Type B pancreatic cell (in vitro differentiated cells): ENCODE measurements around the gene BLID. TPM values are rescaled to one million over a fixed set of nuclear protein-coding genes. Genes with fewer than 3 reads are reported as not detected.

Experiments used
- DNase-seq: peaks from one replicate; pipeline ENCODE4 v3.0.0; 2021; ENCODE audit warnings: mixed read lengths; ENCODE audit not compliant: unreplicated experiment; ENCODE audit errors: extremely low spot score
- H3K27ac Mint-ChIP-seq: 2 replicates; pipeline ENCODE4 v1.8.0; 2021; ENCODE audit warnings: mild to moderate bottlenecking, mixed read lengths
- H3K27me3 Mint-ChIP-seq: 2 replicates; pipeline ENCODE4 v1.8.0; 2021; ENCODE audit warnings: mixed read lengths
- H3K36me3 Mint-ChIP-seq: 2 replicates; pipeline ENCODE4 v1.8.0; 2021; ENCODE audit warnings: mixed read lengths
- H3K4me1 Mint-ChIP-seq: one replicate; pipeline ENCODE4 v1.8.0; 2021; ENCODE audit warnings: mixed read lengths; ENCODE audit not compliant: unreplicated experiment
- H3K4me3 Mint-ChIP-seq: 2 replicates; pipeline ENCODE4 v1.8.0; 2021; ENCODE audit warnings: mild to moderate bottlenecking, mixed read lengths
- H3K9me3 Mint-ChIP-seq: 2 replicates; pipeline ENCODE4 v1.8.0; 2021; ENCODE audit warnings: mixed read lengths
- total RNA-seq: library from RNA; stranded (reverse); gene quantifications from 2 replicates; pipeline ENCODE4 v1.2.1, GENCODE V29; 2021; ENCODE audit warnings: low replicate concordance
- TF ChIP-seq, protein P1 (sequence below): fragments of 200-600 bp; sonication (generic); conservative IDR thresholded peaks from 2 replicates; pipeline ENCODE4 v1.5.0; 2021; ENCODE audit warnings: antibody characterized with exemption, mild to moderate bottlenecking

Gene BLID
- total RNA-seq, 1 donor from 2014 or later, result 0.48 TPM

DNA sequence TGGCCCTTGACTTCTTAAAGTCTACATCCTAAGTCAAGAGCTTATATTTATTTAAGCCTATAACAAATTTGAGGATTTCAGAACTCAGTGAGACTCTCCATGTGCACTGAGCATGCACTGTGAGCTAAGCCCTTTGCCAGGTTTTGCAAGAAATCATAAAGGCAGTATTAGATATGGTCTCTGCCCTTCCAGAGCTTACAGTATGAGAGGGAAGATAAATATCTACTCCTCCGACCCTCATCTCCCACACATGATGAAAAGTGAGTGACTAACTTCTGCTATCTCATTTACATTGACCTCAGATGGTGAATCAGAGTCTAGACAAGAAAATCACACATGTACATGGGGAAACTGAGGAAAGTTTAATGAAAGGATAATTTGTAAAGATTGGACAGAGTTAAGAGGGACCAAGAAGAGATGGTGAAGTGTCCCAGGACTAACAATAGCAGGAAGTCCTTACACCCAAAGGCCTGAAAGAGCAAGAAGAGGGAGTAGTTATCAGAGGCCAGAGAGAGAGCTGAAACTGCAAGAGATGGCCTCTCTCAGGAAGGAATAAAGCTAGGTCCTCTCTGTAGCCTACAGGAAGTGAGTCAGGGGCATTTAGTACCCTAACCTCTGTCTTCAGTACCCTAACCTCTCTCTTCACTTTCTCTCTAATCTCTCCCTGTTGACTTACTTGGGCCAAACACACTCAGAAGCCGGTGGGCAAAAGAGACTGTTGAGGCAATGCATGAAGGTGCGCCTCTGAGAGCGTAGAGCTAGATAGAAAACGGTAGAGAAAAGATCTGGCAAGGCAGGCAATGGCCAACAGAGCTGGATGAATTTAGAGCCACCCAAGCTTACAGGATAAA is 23.0 kb upstream of the BLID start:
- TF ChIP-seq, protein P1, sequence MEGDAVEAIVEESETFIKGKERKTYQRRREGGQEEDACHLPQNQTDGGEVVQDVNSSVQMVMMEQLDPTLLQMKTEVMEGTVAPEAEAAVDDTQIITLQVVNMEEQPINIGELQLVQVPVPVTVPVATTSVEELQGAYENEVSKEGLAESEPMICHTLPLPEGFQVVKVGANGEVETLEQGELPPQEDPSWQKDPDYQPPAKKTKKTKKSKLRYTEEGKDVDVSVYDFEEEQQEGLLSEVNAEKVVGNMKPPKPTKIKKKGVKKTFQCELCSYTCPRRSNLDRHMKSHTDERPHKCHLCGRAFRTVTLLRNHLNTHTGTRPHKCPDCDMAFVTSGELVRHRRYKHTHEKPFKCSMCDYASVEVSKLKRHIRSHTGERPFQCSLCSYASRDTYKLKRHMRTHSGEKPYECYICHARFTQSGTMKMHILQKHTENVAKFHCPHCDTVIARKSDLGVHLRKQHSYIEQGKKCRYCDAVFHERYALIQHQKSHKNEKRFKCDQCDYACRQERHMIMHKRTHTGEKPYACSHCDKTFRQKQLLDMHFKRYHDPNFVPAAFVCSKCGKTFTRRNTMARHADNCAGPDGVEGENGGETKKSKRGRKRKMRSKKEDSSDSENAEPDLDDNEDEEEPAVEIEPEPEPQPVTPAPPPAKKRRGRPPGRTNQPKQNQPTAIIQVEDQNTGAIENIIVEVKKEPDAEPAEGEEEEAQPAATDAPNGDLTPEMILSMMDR, result no peak
- no peak overlapping the region for H3K27ac Mint-ChIP-seq
- H3K36me3 Mint-ChIP-seq, result peaks cover 4% of the 10 kb centered on the region
- H3K9me3 Mint-ChIP-seq, result no peaks in the 10 kb centered on the region
- H3K27me3 Mint-ChIP-seq, result peaks cover 7% of the 10 kb centered on the region
- H3K4me1 Mint-ChIP-seq, result peaks cover 17% of the 10 kb centered on the region
- no peak for DNase-seq
- H3K4me3 Mint-ChIP-seq, result no peak overlapping the region

DNA sequence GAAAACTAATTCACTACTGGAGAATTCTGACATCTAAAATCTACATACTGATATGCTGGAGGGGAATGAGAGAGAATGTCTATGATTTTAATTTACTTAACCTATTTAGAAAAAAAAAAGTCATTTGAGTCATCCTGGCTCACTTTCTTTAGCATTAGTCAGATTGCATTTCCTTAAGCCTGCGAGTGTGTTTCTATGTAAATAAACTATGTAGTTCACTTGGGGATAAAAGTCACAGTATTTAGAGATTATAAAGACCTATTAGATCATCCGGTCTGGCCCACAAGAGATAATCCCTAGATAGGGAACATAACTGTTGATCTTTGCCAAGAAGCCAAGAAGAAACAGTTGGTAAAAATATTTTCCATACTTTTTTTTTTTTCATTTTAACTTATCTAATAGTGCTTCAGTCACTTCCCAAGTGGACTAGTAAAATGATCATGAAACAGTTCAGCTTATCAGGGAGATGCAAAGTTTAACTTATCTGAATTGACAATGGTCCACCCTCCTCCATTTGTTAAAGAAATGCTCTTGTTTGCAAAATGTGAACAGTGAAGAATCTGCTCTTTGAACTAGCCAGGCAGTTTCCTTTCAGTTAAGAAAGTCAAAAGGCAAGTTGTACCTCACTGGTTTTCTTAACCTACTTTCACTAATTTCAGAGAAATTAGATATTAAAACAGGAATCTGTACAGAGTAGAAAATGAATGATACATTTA is 21.2 kb upstream of the BLID start:
- DNase-seq, result no peak
- Mint-ChIP-seq H3K4me3 (no peak overlapping the region), H3K27me3 (peaks cover 7% of the 10 kb centered on the region), H3K9me3 (no peaks in the 10 kb centered on the region), H3K4me1 (peaks cover 17% of the 10 kb centered on the region), H3K27ac (no peak overlapping the region), H3K36me3 (peaks cover 4% of the 10 kb centered on the region)
- TF ChIP-seq, protein P1, result no peak

DNA sequence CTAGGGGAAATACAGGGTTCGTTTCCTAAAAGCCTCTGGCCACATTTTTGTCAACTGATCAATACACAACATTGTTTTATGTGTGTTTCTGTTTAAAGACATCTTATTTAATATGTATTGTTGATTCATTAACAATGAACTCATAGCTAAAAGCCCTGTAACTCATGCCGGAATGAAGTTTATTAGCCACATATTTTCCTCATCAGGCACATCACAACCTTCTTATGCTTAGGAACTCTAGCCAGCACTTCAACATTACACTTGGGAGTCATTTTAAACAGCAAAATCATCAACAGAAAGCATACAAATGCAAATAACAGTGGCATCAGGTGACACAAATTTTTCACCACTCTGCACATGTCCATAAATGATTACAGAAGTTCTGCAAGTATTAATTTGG is 15.1 kb upstream of the BLID start:
- Mint-ChIP-seq H3K4me3 (no peak overlapping the region), H3K4me1 (no peaks in the 10 kb centered on the region), H3K9me3 (no peaks in the 10 kb centered on the region), H3K36me3 (no peaks in the 10 kb centered on the region), H3K27me3 (no peaks in the 10 kb centered on the region), H3K27ac (no peak overlapping the region)
- no peak for DNase-seq
- TF ChIP-seq, protein P1, result no peak

DNA sequence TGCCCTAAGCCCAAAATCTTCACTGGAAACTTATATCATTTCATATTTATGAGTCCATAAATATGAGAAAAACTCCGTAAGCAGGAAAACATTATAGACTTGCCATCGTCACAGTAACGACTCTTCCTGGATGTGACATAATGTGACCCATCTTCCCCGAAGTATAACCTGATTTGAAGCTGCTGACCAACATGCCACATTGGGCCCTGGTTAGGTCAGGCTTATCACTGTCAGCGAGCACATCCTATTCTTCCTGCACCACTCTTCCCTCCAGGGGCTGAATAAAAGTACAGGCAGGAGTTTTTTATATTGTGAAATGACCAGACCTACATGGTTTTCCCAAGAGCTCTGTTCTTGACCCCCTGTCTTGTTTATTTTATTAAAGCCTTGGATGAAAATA is 12.1 kb upstream of the BLID start:
- DNase-seq, result no peak
- H3K27ac Mint-ChIP-seq, result no peak overlapping the region
- H3K9me3 Mint-ChIP-seq, result no peaks in the 10 kb centered on the region
- no peaks in the 10 kb centered on the region for H3K4me1 Mint-ChIP-seq
- no peaks in the 10 kb centered on the region for H3K36me3 Mint-ChIP-seq
- H3K4me3 Mint-ChIP-seq, result no peak overlapping the region
- H3K27me3 Mint-ChIP-seq, result no peaks in the 10 kb centered on the region
- TF ChIP-seq, protein P1, result no peak

DNA sequence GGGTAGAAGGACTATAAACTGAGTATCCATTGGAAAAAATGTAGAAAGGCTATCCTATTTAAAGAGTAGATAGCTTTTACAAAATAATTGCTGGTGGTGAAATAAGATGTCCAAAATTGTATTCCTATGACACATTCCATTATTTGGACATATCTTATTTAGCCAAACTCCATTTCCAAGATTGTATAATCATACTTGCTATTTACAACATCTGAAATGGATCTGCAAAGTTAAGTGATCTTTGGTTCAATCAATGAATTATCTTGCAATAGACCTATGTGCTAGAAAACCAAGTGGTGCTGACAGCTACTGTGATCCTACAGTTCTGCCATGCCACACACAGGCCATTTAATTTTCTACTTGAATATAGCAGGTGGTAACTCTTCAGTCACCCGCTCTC is 11.0 kb upstream of the BLID start:
- TF ChIP-seq, protein P1, result no peak
- H3K27ac Mint-ChIP-seq, result no peak overlapping the region
- no peak overlapping the region for H3K4me3 Mint-ChIP-seq
- H3K27me3 Mint-ChIP-seq, result no peaks in the 10 kb centered on the region
- DNase-seq, result no peak
- no peaks in the 10 kb centered on the region for H3K36me3 Mint-ChIP-seq
- H3K4me1 Mint-ChIP-seq, result no peaks in the 10 kb centered on the region
- no peaks in the 10 kb centered on the region for H3K9me3 Mint-ChIP-seq
